Body of pancreas (tissue), 4 donors: ENCODE results near the gene PDE2A. TPM values are rescaled to one million over a fixed set of nuclear protein-coding genes. Genes with fewer than 3 reads are reported as not detected.

Experiments used
- ATAC-seq: fragments of 150-250 bp; one replicate; pipeline ENCODE4 v1.9.1; 2016
- DNase-seq, 4 donors: peaks; one replicate each; pipeline ENCODE4 v3.0.0-alpha.2; 2019
- H3K27ac ChIP-seq, 4 donors: fragments of 200-600 bp; sonication (generic); 1 replicate in 3 of 4; 2 replicates in 1 of 4; pipeline versions ENCODE4 v1.5.1 to v1.6.1; 2016 to 2019; ENCODE audit warnings: mild to moderate bottlenecking in 1 of 4, mixed read lengths in 1 of 4, moderate library complexity in 1 of 4
- H3K27me3 ChIP-seq, 2 donors: fragments of 200-600 bp; sonication (generic); one replicate each; pipeline ENCODE4 v1.6.0; 2016; ENCODE audit warnings: mild to moderate bottlenecking in 1 of 2
- H3K36me3 ChIP-seq, 2 donors: fragments of 200-600 bp; sonication (generic); replicated peaks in 1 of 2; 2 replicates each; pipeline ENCODE4 v1.5.1; 2016; ENCODE audit warnings: low read depth in 2 of 2; ENCODE audit not compliant: insufficient read depth in 1 of 2
- H3K4me1 ChIP-seq: fragments of 200-600 bp; sonication (generic); one replicate; pipeline ENCODE4 v1.6.0; 2016
- H3K4me3 ChIP-seq, 2 donors: fragments of 200-600 bp; sonication (generic); 1 replicate in 1 of 2; 2 replicates in 1 of 2; pipeline ENCODE4 v1.5.1; 2016 to 2019
- H3K9me3 ChIP-seq, 3 donors: fragments of 200-600 bp; sonication (generic); 1 replicate in 2 of 3; 2 replicates in 1 of 3; pipeline ENCODE4 v1.5.1; 2016
- POLR2A ChIP-seq, 3 donors: fragments of 450-650 bp; IDR thresholded peaks; one replicate each; pipeline ENCODE4 v1.6.1; 2016; ENCODE audit warnings: antibody characterized with exemption in 3 of 3, mild to moderate bottlenecking in 2 of 3
- WGBS, 2 donors: methylation state at CpG; one replicate each; pipeline ENCODE4 v1.1.5; 2017; 5-methylcytosine and 5-hydroxymethylcytosine counted together
- intact Hi-C: fragments of 100-400 bp; cut with DNase I; formaldehyde crosslinking; loops from one replicate; pipeline ENCODE4 v1.15.1; 2023
- total RNA-seq, 2 donors: library from RNA; depleted of rRNA; stranded (reverse); fragments of >200 nt; gene quantifications; one replicate each; pipeline ENCODE4 v1.1.0, GENCODE V29; 2016
- TF ChIP-seq, protein P1 (sequence below), 7 experiments: fragments of 450-650 bp in 4 of 7; fragments of 200-600 bp in 3 of 7; sonication (generic) in 3 of 7; IDR thresholded peaks; one replicate each; pipeline ENCODE4 v1.5.1; 2016 to 2019; ENCODE audit warnings: antibody characterized with exemption in 7 of 7

Gene PDE2A
- total RNA-seq, 2 donors from 2014 or later: 7.0 to 29.3 TPM

DNA sequence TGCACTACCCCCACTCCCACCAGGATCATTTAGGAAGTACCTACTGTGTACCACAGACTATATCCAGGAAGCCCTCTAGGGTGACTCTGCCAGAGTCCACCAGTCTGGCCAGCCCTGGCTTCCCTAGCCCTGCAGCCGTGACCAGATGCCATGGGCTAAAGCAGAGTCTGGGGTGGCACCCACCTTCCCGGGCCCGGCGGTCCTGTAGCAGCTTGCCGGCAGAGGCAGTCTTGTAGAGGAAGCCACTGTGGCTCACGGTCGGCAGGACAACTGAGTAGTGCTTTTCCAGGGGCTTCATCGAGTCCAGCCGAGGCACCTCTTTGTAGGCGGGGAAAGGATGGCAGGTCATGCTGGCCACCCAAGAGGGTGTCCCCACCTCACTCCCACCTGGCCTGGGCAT is 27.2 kb upstream of the PDE2A start:
- Histone ChIP-seq H3K4me1 (no peaks in the 10 kb centered on the region), H3K27ac (no peak overlapping the region), H3K9me3 (no peaks in the 10 kb centered on the region), H3K27me3 (no peaks in the 10 kb centered on the region), H3K36me3 (peaks cover 0 to 35% of the 10 kb centered on the region in 2 donors), H3K4me3 (no peak overlapping the region)
- intact Hi-C loops: no loop called here
- ATAC-seq (no peak), DNase-seq (no peak)
- no peak for TF ChIP-seq POLR2A (IDR thresholded peaks at IDR 0.05)
- TF ChIP-seq, protein P1, sequence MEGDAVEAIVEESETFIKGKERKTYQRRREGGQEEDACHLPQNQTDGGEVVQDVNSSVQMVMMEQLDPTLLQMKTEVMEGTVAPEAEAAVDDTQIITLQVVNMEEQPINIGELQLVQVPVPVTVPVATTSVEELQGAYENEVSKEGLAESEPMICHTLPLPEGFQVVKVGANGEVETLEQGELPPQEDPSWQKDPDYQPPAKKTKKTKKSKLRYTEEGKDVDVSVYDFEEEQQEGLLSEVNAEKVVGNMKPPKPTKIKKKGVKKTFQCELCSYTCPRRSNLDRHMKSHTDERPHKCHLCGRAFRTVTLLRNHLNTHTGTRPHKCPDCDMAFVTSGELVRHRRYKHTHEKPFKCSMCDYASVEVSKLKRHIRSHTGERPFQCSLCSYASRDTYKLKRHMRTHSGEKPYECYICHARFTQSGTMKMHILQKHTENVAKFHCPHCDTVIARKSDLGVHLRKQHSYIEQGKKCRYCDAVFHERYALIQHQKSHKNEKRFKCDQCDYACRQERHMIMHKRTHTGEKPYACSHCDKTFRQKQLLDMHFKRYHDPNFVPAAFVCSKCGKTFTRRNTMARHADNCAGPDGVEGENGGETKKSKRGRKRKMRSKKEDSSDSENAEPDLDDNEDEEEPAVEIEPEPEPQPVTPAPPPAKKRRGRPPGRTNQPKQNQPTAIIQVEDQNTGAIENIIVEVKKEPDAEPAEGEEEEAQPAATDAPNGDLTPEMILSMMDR (IDR thresholded peaks at IDR 0.05): no peak
- 88 to 93% methylated on average over 3 to 10 of the region's 10 CpGs for WGBS, 2 donors

GRCh38 chr11:72700146-72700545 is 25.9 kb upstream of the PDE2A start:
- no peaks in the 10 kb centered on the region for H3K4me1 ChIP-seq
- H3K36me3 ChIP-seq: peaks cover 2 to 41% of the 10 kb centered on the region in 2 donors
- H3K9me3 ChIP-seq: no peaks in the 10 kb centered on the region
- H3K4me3 ChIP-seq: no peak overlapping the region
- H3K27me3 ChIP-seq: no peaks in the 10 kb centered on the region
- no peak overlapping the region for H3K27ac ChIP-seq
- ATAC-seq (no peak), DNase-seq (no peak)
- intact Hi-C loops: no loop called here
- WGBS, 2 donors: 94 to 100% methylated on average over 1 to 3 of the region's 3 CpGs
- TF ChIP-seq, protein P1 (IDR thresholded peaks at IDR 0.05): no peak
- no peak for TF ChIP-seq POLR2A (IDR thresholded peaks at IDR 0.05)

DNA sequence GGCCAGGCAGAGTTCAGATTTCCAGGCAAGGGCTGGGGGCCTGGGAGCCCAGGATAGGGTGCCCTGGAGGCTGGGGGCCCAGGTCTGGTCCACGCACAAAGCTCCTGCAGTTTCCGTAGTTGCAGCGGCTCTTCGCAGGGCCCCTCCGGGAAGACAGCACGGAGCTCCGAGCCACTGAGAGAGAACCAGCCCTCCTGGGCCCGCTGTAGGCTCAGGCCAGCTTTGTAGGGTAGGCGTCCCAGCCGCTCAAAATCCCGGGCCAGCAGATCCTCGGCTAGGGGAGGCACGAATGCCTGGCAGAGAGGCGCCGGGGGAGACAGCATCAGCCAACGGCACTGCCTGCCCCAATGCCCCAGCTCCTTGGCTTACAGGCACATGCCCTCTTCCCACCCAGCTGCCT is 23.6 kb upstream of the PDE2A start:
- Histone ChIP-seq H3K27ac (no peak overlapping the region), H3K4me1 (no peaks in the 10 kb centered on the region), H3K36me3 (peaks cover 8 to 57% of the 10 kb centered on the region in 2 donors), H3K27me3 (no peaks in the 10 kb centered on the region), H3K4me3 (no peak overlapping the region), H3K9me3 (no peaks in the 10 kb centered on the region)
- no peak for TF ChIP-seq POLR2A (IDR thresholded peaks at IDR 0.05)
- TF ChIP-seq, protein P1 (IDR thresholded peaks at IDR 0.05): no peak
- WGBS, 2 donors: 93% methylated on average over 11 of the region's 16 CpGs; no CpG with 5 or more reads in 1 of the 2 donors
- intact Hi-C loops: no loop called here
- DNase-seq (no peak), ATAC-seq (no peak)

DNA sequence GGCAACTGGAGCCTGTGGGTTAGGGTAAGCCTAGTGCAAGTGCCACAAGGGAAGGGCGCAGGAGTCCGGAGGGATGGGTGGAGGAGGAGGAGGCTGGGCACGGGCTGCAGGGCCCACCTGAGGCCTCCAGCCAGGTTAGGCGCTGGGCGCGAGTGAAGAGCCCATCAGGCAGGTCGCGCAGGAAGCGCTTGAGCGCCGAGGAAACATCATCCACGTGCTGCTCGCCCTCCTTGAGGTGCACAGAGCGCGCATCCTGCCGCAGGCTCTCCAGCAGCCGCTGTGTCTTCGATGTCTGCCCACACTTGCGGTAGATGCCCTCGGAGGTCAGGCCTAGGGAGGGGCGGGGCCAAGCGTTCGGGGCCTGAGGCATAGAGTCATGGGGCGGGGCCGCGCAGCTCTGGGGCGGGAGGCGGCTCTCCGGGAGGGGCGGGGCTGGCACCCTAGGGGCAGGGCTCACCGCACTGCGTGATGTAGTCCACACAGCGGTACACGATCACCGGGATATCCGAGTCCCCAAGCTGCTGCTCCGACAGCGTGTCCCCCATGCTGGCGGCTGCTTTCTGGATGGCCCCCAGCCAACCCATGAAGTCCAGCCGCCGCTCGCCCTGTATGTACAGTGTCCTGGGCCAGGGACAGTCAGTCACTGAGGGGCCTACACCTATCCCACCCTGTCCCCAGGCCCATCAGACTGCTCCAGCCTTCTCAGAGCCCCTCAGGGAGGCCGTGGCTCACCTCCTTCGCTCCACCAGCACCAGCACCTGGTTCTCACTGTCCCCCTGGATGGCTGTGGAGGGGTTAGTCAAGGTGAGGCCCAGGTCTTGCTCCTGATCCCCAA is 22.9 kb upstream of the PDE2A start:
- no peak overlapping the region for H3K4me3 ChIP-seq
- no peak overlapping the region for H3K27ac ChIP-seq
- no peaks in the 10 kb centered on the region for H3K4me1 ChIP-seq
- DNase-seq (peak in 2 of 4 donors; percentile 37 to 38), ATAC-seq (no peak)
- H3K9me3 ChIP-seq: no peaks in the 10 kb centered on the region
- peaks cover 8 to 63% of the 10 kb centered on the region in 2 donors for H3K36me3 ChIP-seq
- intact Hi-C loops: no loop called here
- no peak for TF ChIP-seq POLR2A (IDR thresholded peaks at IDR 0.05)
- TF ChIP-seq, protein P1 (IDR thresholded peaks at IDR 0.05): no peak
- no peaks in the 10 kb centered on the region for H3K27me3 ChIP-seq
- 85 to 94% methylated on average over 15 to 30 of the region's 44 CpGs for WGBS, 2 donors

GRCh38 chr11:72695354-72695753 is 21.1 kb upstream of the PDE2A start:
- 91 to 100% methylated on average over 2 to 7 of the region's 7 CpGs for WGBS, 2 donors
- Histone ChIP-seq H3K4me1 (no peaks in the 10 kb centered on the region), H3K27me3 (no peaks in the 10 kb centered on the region), H3K36me3 (peaks cover 9 to 61% of the 10 kb centered on the region in 2 donors), H3K4me3 (no peak overlapping the region), H3K9me3 (no peaks in the 10 kb centered on the region), H3K27ac (no peak overlapping the region)
- intact Hi-C loops: no loop called here
- ATAC-seq: no peak
- no peak for DNase-seq
- no peak for TF ChIP-seq POLR2A (IDR thresholded peaks at IDR 0.05)
- TF ChIP-seq, protein P1 (IDR thresholded peaks at IDR 0.05): no peak
